ENCODE data around the gene ARTN. TPM values are rescaled to one million over a fixed set of nuclear protein-coding genes. Genes with fewer than 3 reads are reported as not detected.
A peak's percentile ranks its signal among the peaks of the same experiment; 100 is the strongest.

The ARTN gene
- total RNA-seq, 2 donors from 2014 or later = 1.9 to 3.0 TPM

DNA sequence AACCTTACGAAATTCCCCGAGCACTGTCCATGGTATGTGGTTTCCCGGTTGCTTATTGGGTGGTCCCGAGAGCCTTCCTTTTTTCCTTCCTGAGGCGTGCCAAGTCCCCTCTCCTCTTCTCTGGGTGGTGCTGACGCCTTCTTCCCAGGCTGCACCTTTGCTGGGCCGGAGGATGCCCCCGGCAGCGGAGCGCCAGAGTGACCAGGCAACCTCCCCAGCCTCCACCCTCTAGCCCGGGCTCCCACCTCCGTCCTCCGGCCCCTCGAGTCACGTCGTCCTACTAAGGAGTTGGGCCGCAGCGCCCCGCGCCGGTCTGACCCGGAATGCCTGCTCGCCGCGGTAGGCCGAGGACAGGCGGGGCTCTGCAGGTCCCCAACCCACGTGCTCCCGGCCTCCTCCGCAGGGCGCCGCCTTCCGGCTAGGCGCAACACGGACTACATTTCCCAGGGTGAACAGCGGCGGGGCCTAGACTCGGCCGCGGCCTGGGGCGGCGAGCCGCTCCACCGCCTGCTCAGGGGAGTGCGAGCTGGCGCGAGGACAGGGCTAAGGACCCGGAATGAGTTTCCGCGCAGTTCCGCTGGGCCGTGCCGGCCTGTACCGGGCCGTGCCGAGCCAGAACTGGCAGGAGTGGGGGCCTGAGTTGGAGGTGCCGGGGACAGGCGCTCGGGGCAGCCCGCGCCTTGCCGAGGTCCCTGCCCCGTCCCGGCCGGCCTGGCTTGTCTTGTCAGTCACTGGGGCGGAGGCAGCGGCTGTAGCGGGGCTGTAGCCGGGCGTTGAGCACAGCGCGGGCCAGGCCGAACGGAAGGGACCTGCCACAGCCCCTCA is 12.8 kb downstream of the ARTN start, which contains the start of gene IPO13:
Gene IPO13, plus strand, starts transcription at position 715 of the 825 bp plus-strand sequence. CDS start 651 bp downstream, outside the sequence.
- no peaks in the 10 kb centered on the region for H3K27me3 Mint-ChIP-seq (ENCODE audit: low read depth)
- ATAC-seq (replicated peaks in 1 of 2) = peak; percentile 96
- no peaks in the 10 kb centered on the region for H3K9me3 Mint-ChIP-seq
- H3K4me1 Mint-ChIP-seq (ENCODE audit: low read depth) = peaks cover 57% of the 10 kb centered on the region
- peak; percentile 97 to 98 for DNase-seq
- H3K36me3 Mint-ChIP-seq (ENCODE audit: insufficient read depth in 2 of 2) = peaks cover 3 to 6% of the 10 kb centered on the region in 2 donors
- peak within 1 kb of the TSS; percentile 97 for H3K27ac Mint-ChIP-seq
- peak within 1 kb of the TSS; percentile 93 to 97 for H3K4me3 Mint-ChIP-seq

DNA sequence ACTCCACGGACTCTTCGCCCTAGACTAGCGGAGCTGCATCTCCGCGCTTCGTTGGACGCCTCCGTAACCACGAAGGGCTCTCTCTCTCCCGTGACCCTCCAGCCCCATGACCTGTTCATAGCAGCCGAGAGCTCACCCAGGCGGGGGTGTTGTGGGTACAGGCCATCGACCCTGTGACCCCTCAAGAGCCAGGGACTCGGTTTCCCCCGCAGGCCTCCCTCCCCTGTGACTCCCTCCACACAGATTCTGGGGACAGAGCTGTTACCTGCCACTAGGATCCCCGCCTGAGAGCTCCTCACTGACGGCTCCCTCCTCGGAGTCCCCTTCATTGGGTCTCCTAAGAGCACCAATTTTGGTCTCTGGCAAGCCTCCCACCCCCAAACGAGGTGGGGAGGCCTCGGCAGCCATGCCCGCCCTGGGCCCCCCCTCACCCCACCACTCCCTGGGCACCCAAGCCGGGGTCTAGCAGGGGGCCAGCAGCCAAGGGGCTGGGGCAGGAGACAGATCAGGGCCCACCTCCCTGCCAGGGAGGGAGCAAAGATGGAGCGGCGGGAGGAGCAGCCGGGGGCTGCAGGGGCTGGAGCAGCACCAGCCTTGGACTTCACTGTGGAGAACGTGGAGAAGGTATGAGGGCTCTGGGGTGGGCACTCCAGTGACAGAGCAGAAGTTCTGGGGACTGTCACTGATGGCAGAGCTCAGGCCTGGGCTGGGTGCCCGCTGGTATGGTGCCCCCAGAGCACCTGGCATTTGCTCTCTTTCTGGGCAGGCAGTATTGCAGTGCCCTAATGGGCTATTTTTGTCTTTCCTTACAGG is 13.7 kb downstream of the ARTN start:
- Mint-ChIP-seq H3K9me3 (no peaks in the 10 kb centered on the region), H3K27ac (peak overlapping the region; percentile 97), H3K36me3 (ENCODE audit: insufficient read depth in 2 of 2) (peaks cover 3 to 6% of the 10 kb centered on the region in 2 donors), H3K27me3 (ENCODE audit: low read depth) (no peaks in the 10 kb centered on the region), H3K4me3 (peak overlapping the region; percentile 93 to 97), H3K4me1 (ENCODE audit: low read depth) (peaks cover 59% of the 10 kb centered on the region)
- no peak for ATAC-seq (replicated peaks in 1 of 2)
- no peak for DNase-seq

DNA sequence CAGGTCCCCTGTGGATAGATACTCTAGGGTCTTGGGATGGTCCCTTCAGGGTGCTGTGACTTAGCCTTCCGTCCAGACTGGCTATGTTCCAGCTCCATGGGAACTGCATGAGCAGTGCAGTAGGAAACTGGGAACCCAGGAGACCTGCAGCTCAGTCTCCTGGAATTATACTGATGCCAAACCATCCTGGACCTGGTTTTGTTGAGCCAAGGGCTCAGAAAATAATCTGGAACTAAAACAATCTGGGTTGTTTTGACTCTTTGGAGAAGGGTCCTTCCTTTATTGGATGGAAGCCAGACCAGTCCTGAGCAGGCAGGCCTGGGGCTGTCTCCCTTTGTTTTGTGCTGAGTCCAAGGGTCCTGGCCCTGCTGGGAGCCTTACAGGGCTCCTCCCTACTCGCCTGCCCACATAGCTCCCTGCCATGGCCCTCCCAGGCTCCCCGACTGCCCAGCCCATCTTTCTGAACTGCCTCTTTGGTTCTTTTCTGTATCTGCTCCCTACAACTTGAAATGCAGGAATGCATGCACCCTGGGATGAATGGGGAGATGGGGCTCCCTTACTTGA is 14.4 kb downstream of the ARTN start:
- Mint-ChIP-seq H3K4me1 (ENCODE audit: low read depth) (peaks cover 59% of the 10 kb centered on the region), H3K27ac (no peak overlapping the region), H3K4me3 (peak overlapping the region; percentile 93 to 97), H3K27me3 (ENCODE audit: low read depth) (no peaks in the 10 kb centered on the region), H3K36me3 (ENCODE audit: insufficient read depth in 2 of 2) (peaks cover 3 to 6% of the 10 kb centered on the region in 2 donors), H3K9me3 (no peaks in the 10 kb centered on the region)
- DNase-seq (no peak), ATAC-seq (replicated peaks in 1 of 2) (no peak)

DNA sequence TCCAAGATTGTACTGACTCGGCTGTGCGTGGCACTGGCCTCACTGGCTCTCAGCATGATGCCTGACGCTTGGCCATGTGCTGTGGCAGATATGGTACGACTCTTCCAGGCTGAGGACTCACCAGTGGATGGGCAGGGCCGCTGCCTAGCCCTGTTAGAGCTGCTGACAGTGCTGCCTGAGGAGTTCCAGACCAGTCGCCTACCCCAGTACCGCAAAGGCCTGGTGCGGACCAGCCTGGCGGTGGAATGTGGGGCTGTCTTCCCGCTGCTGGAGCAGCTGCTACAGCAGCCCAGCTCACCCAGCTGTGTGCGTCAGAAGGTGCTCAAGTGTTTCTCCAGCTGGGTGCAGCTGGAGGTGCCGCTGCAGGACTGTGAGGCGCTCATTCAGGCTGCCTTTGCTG is 16.1 kb downstream of the ARTN start:
- H3K4me3 Mint-ChIP-seq = no peak overlapping the region

DNA sequence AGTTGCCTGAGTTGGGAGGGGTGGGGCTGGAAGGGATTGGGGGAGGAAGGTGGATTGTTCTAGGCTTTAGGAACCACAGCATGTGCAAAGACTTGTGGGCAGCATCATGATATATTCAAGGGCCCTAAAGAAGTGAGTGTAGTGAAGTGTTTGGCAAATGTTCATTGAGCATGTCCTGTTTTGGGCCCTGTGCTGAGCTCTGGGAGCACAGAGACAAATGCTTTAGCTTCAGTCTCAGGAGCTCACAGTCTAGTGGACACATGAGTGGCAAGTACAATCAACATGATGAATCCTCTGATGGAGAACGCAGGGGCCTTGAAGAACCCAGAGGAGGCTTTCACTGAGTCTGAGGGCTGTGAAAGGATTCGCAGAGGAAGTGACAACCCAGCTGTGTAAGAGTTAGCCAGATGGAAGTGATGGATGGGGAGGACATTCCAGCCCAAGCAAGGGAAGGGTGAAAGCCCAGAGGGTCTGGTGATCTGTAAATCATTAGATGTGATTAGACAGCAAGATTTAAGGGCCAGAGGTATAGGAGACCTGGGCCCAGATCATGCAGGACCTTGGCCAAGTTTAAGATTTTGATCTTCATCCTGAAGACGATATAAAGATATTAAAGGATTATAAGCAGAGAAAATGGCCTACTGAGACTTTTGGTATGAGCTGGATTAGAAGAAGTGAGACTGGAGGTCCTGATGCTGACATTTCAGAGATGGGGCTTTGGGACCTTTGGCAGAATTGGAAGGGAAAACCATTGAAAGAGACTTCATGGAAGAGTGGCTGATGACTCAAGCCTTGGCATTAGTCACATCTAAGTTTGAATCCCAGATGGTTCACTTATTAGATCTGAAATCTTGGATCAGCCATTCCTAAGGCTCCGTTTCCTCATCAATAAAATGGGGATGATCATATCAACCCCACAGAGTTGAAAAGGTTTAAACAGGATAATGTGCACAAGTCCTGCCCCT is 17.7 kb downstream of the ARTN start:
- H3K27me3 Mint-ChIP-seq (ENCODE audit: low read depth) = no peaks in the 10 kb centered on the region
- H3K4me1 Mint-ChIP-seq (ENCODE audit: low read depth) = peaks cover 39% of the 10 kb centered on the region
- no peak for DNase-seq
- no peaks in the 10 kb centered on the region for H3K9me3 Mint-ChIP-seq
- H3K27ac Mint-ChIP-seq = no peak overlapping the region
- no peak overlapping the region for H3K4me3 Mint-ChIP-seq
- no peak for ATAC-seq (replicated peaks in 1 of 2)
- H3K36me3 Mint-ChIP-seq (ENCODE audit: insufficient read depth in 2 of 2) = peaks cover 3 to 5% of the 10 kb centered on the region in 2 donors

More for the DNA sequence above, 16.1 kb downstream of the ARTN start:
- H3K27ac Mint-ChIP-seq = no peak overlapping the region
- H3K4me1 Mint-ChIP-seq (ENCODE audit: low read depth) = peaks cover 55% of the 10 kb centered on the region
- DNase-seq (no peak), ATAC-seq (replicated peaks in 1 of 2) (no peak)
- peaks cover 3 to 6% of the 10 kb centered on the region in 2 donors for H3K36me3 Mint-ChIP-seq (ENCODE audit: insufficient read depth in 2 of 2)
- no peaks in the 10 kb centered on the region for H3K27me3 Mint-ChIP-seq (ENCODE audit: low read depth)
- no peaks in the 10 kb centered on the region for H3K9me3 Mint-ChIP-seq

DNA sequence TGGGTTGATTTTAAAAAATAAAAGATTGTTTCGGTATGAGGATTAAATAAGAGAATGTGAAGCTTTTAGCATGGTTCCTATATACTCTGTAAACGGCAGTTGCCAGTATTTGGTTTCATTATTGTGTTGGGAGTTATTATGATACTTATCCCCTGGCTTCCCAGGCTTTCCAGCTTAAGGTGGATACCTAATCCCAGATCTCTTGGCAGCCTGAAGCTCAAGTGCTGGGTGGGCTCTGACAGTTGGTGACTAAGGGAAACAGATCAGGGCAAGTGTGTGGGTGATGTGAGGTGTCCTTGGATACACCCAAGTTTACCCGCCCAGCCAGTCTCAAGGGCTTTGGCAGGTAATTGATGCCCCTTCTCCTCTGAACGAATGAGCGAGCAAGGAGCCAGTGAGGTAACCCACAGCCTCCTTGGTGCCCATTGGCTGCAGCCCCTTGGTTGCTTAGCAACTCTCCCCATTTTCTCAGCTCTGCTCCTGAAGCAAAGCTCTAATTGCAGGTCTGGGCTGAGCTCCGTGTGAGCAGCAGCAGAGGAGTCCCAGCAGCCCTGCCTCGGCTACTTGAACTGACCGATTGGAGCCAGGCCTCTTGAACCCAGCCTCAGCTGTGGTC is 19.2 kb downstream of the ARTN start:
- H3K36me3 Mint-ChIP-seq (ENCODE audit: insufficient read depth in 2 of 2) = peaks cover 4 to 5% of the 10 kb centered on the region in 2 donors
- H3K27ac Mint-ChIP-seq = no peak overlapping the region
- no peak overlapping the region for H3K4me3 Mint-ChIP-seq
- no peaks in the 10 kb centered on the region for H3K9me3 Mint-ChIP-seq
- H3K4me1 Mint-ChIP-seq (ENCODE audit: low read depth) = peaks cover 32% of the 10 kb centered on the region
- ATAC-seq (replicated peaks in 1 of 2) (no peak), DNase-seq (no peak)
- H3K27me3 Mint-ChIP-seq (ENCODE audit: low read depth) = no peaks in the 10 kb centered on the region

DNA sequence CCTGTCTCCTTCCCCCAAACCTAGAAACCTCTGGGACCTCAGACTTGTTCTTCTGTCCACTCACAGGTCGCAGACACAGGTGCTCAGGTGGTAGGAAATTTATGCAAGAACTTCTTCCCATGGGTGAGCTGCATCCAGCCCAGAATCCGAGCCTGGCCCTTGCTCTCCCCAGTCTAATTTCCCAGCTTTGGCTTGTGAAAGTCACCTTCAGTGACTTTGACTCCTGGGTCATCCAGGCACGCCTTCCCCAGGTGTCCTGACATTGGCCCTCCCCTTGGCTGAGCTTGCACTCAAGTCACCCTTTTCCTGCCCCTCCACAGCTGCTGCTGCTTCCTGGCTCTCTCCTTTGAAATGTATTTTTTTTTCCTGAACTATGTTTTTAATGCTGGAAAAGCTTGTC is 19.8 kb downstream of the ARTN start:
- H3K4me1 Mint-ChIP-seq (ENCODE audit: low read depth) = peaks cover 27% of the 10 kb centered on the region
- peaks cover 4 to 5% of the 10 kb centered on the region in 2 donors for H3K36me3 Mint-ChIP-seq (ENCODE audit: insufficient read depth in 2 of 2)
- H3K27me3 Mint-ChIP-seq (ENCODE audit: low read depth) = no peaks in the 10 kb centered on the region
- no peak for ATAC-seq (replicated peaks in 1 of 2)
- H3K9me3 Mint-ChIP-seq = no peaks in the 10 kb centered on the region
- no peak overlapping the region for H3K4me3 Mint-ChIP-seq
- H3K27ac Mint-ChIP-seq = no peak overlapping the region
- DNase-seq = no peak

DNA sequence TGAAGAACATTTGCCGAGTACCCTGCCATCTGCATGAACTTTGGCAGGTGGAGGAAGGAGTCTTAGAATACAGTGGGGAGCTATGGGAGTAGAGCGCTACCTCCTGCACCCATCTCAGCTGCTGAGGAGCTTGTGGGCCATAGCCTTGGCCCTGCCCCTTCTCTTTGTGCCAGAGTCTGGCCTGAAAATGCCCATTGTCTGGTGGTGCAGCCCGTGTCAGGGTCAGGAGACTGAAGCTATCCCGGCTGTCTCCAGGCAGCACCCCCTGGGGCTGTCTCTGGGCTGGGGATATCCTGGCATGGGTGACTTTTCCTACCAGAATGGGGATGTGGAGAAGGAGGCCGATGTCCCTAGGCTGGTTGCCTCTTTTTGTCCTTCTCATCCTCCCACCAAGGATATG is 20.4 kb downstream of the ARTN start:
- no peaks in the 10 kb centered on the region for H3K9me3 Mint-ChIP-seq
- no peak overlapping the region for H3K27ac Mint-ChIP-seq
- ATAC-seq (replicated peaks in 1 of 2) = no peak
- H3K27me3 Mint-ChIP-seq (ENCODE audit: low read depth) = no peaks in the 10 kb centered on the region
- H3K36me3 Mint-ChIP-seq (ENCODE audit: insufficient read depth in 2 of 2) = peaks cover 4 to 5% of the 10 kb centered on the region in 2 donors
- peaks cover 20% of the 10 kb centered on the region for H3K4me1 Mint-ChIP-seq (ENCODE audit: low read depth)
- DNase-seq = no peak
- no peak overlapping the region for H3K4me3 Mint-ChIP-seq

DNA sequence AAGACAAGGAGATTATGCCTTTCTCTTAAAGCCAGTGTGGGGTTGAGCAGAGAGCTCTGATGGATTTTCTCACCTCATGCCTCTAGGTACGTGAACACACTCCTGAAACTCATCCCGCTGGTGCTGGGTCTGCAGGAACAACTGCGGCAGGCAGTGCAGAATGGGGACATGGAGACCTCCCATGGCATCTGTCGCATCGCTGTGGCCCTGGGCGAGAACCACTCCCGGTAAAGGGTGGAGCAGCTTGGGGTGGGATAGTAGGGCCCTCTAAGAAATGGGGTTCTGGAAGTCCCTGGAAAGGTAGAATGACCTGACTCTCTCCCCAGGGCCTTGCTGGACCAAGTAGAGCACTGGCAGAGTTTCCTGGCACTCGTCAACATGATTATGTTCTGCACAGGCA is 22.6 kb downstream of the ARTN start:
- no peaks in the 10 kb centered on the region for H3K27me3 Mint-ChIP-seq (ENCODE audit: low read depth)
- DNase-seq (no peak), ATAC-seq (replicated peaks in 1 of 2) (no peak)
- H3K9me3 Mint-ChIP-seq = no peaks in the 10 kb centered on the region
- H3K4me1 Mint-ChIP-seq (ENCODE audit: low read depth) = peaks cover 3% of the 10 kb centered on the region
- H3K36me3 Mint-ChIP-seq (ENCODE audit: insufficient read depth in 2 of 2) = peaks cover 0 to 2% of the 10 kb centered on the region in 2 donors
- H3K27ac Mint-ChIP-seq = no peak overlapping the region
- no peak overlapping the region for H3K4me3 Mint-ChIP-seq

DNA sequence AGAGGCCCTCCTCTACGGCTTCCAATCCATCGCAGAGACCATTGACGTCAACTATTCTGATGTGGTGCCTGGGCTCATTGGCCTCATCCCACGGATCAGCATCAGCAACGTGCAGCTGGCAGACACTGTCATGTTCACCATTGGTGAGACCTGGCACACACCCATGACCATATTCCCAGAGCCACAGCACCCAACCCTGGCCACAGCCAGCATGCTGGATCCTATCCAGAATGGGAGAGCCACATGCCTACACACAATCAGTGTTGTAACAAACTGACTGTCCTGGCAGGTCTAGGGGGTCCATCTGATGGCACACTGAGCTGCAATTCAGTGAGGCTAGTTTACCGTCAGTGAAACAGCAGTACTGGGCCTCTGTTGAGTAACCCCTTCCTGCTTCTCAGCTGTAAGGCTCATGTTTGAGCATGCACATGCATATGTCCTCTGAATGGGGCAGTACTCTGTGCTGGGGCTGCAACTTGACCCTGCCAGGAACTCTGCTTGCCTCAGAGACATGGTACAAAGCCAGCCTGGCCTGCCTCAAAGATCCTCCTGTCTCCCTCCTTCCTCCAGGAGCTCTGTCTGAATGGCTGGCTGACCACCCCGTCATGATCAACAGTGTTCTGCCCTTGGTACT is 23.9 kb downstream of the ARTN start:
- Mint-ChIP-seq H3K9me3 (no peaks in the 10 kb centered on the region), H3K27ac (no peak overlapping the region), H3K36me3 (ENCODE audit: insufficient read depth in 2 of 2) (peaks cover 0 to 2% of the 10 kb centered on the region in 2 donors), H3K27me3 (ENCODE audit: low read depth) (no peaks in the 10 kb centered on the region), H3K4me3 (no peak overlapping the region), H3K4me1 (ENCODE audit: low read depth) (no peaks in the 10 kb centered on the region)
- DNase-seq (no peak), ATAC-seq (replicated peaks in 1 of 2) (no peak)

DNA sequence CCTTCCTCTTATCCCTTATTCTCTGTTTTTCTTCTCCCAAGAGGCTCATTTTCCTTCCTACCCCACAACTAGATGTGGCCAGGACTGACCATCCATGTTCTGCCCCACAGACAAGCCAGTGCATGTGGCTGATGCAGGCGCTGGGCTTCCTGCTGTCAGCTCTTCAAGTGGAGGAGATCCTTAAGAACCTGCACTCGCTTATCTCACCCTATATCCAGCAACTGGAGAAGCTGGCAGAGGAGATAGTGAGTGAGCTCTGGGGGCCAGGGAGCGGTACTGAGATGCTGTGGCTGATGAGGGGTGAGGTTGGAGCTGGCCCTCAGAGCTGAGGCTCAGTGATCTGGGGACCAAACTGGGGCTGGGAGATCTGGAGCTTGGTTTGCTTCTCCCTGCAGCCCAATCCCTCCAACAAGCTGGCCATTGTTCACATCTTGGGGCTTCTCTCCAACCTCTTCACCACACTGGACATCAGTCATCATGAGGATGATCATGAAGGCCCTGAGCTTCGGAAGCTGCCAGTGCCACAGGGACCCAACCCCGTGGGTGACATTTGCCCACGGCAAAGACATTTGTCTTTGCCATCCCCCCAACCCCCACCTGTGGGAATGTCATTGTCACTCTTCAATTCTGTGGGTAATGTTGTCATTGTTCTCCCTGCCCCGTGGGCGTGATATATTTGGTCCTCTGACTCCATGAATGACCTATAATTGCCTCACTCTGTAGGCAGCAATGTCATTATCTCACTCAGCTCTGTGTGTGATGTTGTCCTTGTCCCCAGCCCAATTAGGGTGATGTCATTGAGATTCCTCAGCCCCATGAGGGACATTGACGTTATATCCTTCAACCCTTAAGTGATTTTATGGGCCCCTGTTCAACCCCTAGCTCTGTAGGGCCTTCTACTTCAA is 25.0 kb downstream of the ARTN start:
- H3K27ac Mint-ChIP-seq = no peak overlapping the region
- no peak overlapping the region for H3K4me3 Mint-ChIP-seq
- H3K27me3 Mint-ChIP-seq (ENCODE audit: low read depth) = no peaks in the 10 kb centered on the region
- ATAC-seq (replicated peaks in 1 of 2) (no peak), DNase-seq (no peak)
- H3K36me3 Mint-ChIP-seq (ENCODE audit: insufficient read depth in 2 of 2) = peaks cover 0 to 2% of the 10 kb centered on the region in 2 donors
- H3K9me3 Mint-ChIP-seq = no peaks in the 10 kb centered on the region
- no peaks in the 10 kb centered on the region for H3K4me1 Mint-ChIP-seq (ENCODE audit: low read depth)
